Measurements from ENCODE around the gene RALGDS.

DNA sequence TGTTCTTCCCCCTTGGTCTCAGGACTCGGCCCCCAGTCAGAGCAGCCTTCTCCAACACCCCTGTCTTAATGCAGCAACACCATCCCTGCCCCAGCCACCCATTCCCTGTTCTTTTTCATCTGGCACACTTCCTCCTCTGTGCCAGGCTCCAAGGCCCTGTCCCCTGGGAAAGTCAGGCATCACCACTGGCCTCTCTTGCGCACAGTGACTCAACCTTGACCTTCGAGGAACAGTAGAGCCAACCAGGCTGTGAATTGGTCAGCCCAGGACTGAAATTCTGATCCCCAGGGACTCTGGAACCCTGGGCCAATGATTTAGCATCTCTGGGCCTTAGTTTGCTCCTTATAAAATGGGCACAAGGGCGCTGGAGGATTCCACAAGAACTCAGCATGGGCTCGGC, 10.5 kb upstream of the RALGDS start:
- TF ChIP-seq, protein P1, sequence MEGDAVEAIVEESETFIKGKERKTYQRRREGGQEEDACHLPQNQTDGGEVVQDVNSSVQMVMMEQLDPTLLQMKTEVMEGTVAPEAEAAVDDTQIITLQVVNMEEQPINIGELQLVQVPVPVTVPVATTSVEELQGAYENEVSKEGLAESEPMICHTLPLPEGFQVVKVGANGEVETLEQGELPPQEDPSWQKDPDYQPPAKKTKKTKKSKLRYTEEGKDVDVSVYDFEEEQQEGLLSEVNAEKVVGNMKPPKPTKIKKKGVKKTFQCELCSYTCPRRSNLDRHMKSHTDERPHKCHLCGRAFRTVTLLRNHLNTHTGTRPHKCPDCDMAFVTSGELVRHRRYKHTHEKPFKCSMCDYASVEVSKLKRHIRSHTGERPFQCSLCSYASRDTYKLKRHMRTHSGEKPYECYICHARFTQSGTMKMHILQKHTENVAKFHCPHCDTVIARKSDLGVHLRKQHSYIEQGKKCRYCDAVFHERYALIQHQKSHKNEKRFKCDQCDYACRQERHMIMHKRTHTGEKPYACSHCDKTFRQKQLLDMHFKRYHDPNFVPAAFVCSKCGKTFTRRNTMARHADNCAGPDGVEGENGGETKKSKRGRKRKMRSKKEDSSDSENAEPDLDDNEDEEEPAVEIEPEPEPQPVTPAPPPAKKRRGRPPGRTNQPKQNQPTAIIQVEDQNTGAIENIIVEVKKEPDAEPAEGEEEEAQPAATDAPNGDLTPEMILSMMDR (IDR thresholded peaks at IDR 0.05): no peak
- TF ChIP-seq POLR2A (IDR thresholded peaks at IDR 0.05): no peak
